ENCODE data around the gene ALDH9A1.
"Not testable (repeated sequence)": the region's sequence is repeated elsewhere in the genome, so short reads cannot be mapped to it uniquely, and the experiment has no call there.

Gene ALDH9A1

GRCh38 chr1:165686971-165687433 is 11.4 kb downstream of the ALDH9A1 start:
- no peak for DNase-seq (ENCODE audit: low read depth in 2 of 2)

GRCh38 chr1:165686121-165686970 is 12.0 kb downstream of the ALDH9A1 start:
- DNase-seq (ENCODE audit: low read depth in 2 of 2) = no peak

- no peak for DNase-seq (ENCODE audit: low read depth in 2 of 2)
Observed at GRCh38 chr1:165683848-165684485, 14.4 kb downstream of the ALDH9A1 start.

GRCh38 chr1:165680773-165681172 is 17.6 kb downstream of the ALDH9A1 start:
- DNase-seq (ENCODE audit: low read depth in 2 of 2) = not testable (repeated sequence)

GRCh38 chr1:165680303-165680702 is 18.1 kb downstream of the ALDH9A1 start:
- no peak for DNase-seq (ENCODE audit: low read depth in 2 of 2)

- DNase-seq (ENCODE audit: low read depth in 2 of 2) = no peak
Observed at GRCh38 chr1:165679282-165680036, 18.9 kb downstream of the ALDH9A1 start.

GRCh38 chr1:165678509-165678908 is 19.9 kb downstream of the ALDH9A1 start:
- DNase-seq (ENCODE audit: low read depth in 2 of 2) = no peak

GRCh38 chr1:165675794-165676193 is 22.6 kb downstream of the ALDH9A1 start:
- DNase-seq (ENCODE audit: low read depth in 2 of 2) = no peak

- no peak for DNase-seq (ENCODE audit: low read depth in 2 of 2)
Observed at GRCh38 chr1:165674599-165674998, 23.8 kb downstream of the ALDH9A1 start.

GRCh38 chr1:165671526-165671925 is 26.8 kb downstream of the ALDH9A1 start:
- DNase-seq (ENCODE audit: low read depth in 2 of 2) = no peak

GRCh38 chr1:165668184-165668583 is 30.2 kb downstream of the ALDH9A1 start:
- no peak for DNase-seq (ENCODE audit: low read depth in 2 of 2)

- DNase-seq (ENCODE audit: low read depth in 2 of 2) = no peak
Observed at GRCh38 chr1:165666152-165666825, 32.1 kb downstream of the ALDH9A1 start.

- no peak for DNase-seq (ENCODE audit: low read depth in 2 of 2)
Observed at GRCh38 chr1:165662186-165662585, 36.2 kb downstream of the ALDH9A1 start.

- no peak for DNase-seq (ENCODE audit: low read depth in 2 of 2)
Observed at GRCh38 chr1:165661703-165662102, 36.7 kb downstream of the ALDH9A1 start.

GRCh38 chr1:165659581-165659895 is 38.8 kb downstream of the ALDH9A1 start:
- DNase-seq (ENCODE audit: low read depth in 2 of 2) = no peak

GRCh38 chr1:165658766-165659580 is 39.4 kb downstream of the ALDH9A1 start:
- not testable (repeated sequence) for DNase-seq (ENCODE audit: low read depth in 2 of 2)

- no peak for DNase-seq (ENCODE audit: low read depth in 2 of 2)
Observed at GRCh38 chr1:165650981-165651625, 47.3 kb downstream of the ALDH9A1 start.

GRCh38 chr1:165648919-165649572 is 49.3 kb downstream of the ALDH9A1 start:
- no peak for DNase-seq (ENCODE audit: low read depth in 2 of 2)

GRCh38 chr1:165647970-165648369 is 50.4 kb downstream of the ALDH9A1 start:
- DNase-seq (ENCODE audit: low read depth in 2 of 2) = no peak

GRCh38 chr1:165647517-165647916 is 50.8 kb downstream of the ALDH9A1 start:
- no peak for DNase-seq (ENCODE audit: low read depth in 2 of 2)

All from stimulated activated CD4-positive, alpha-beta T cell treated with anti-CD3 and anti-CD28 coated beads, Interleukin-12 subunit alpha, Interleukin-12 subunit beta, amount 100 ng/mL, for 24 hours (primary cell).